ENCODE measurements around the gene DGKB. TPM values are rescaled to one million over a fixed set of nuclear protein-coding genes. Genes with fewer than 3 reads are reported as not detected.

DGKB gene
- total RNA-seq, 1 donor from 2014 or later, result 0.30 TPM

GRCh38 chr7:14380881-14381280, 521.7 kb downstream of the DGKB start:
- no peak for DNase-seq
- H3K4me1 ChIP-seq, result no peaks in the 10 kb centered on the region
- H3K4me3 ChIP-seq, result no peak overlapping the region
- no peaks in the 10 kb centered on the region for H3K27me3 ChIP-seq (ENCODE audit: low read depth)
- no peaks in the 10 kb centered on the region for H3K36me3 ChIP-seq
- intact Hi-C loops (cut with micrococcal nuclease), result no loop called here
- no peak for TF ChIP-seq CTCF (IDR thresholded peaks at IDR 0.05; ENCODE audit: borderline replicate concordance)
- H3K27ac ChIP-seq (replicated peaks), result no peak overlapping the region
- no peaks in the 10 kb centered on the region for H3K9me3 ChIP-seq (replicated peaks)

GRCh38 chr7:14377646-14378266, 524.8 kb downstream of the DGKB start:
- DNase-seq, result no peak
- Histone ChIP-seq H3K4me1 (no peaks in the 10 kb centered on the region), H3K9me3 (replicated peaks) (no peaks in the 10 kb centered on the region), H3K27me3 (ENCODE audit: low read depth) (no peaks in the 10 kb centered on the region), H3K27ac (replicated peaks) (peak overlapping the region; percentile 30), H3K4me3 (no peak overlapping the region), H3K36me3 (no peaks in the 10 kb centered on the region)
- intact Hi-C loops (cut with micrococcal nuclease), result no loop called here
- no peak for TF ChIP-seq CTCF (IDR thresholded peaks at IDR 0.05; ENCODE audit: borderline replicate concordance)

- Histone ChIP-seq H3K36me3 (no peaks in the 10 kb centered on the region), H3K4me1 (no peaks in the 10 kb centered on the region), H3K9me3 (replicated peaks) (no peaks in the 10 kb centered on the region), H3K27ac (replicated peaks) (no peak overlapping the region), H3K27me3 (ENCODE audit: low read depth) (no peaks in the 10 kb centered on the region), H3K4me3 (no peak overlapping the region)
- intact Hi-C loops (cut with micrococcal nuclease), result no loop called here
- no peak for TF ChIP-seq CTCF (IDR thresholded peaks at IDR 0.05; ENCODE audit: borderline replicate concordance)
- DNase-seq, result no peak
Observed at GRCh38 chr7:14376711-14377110, 525.8 kb downstream of the DGKB start.

GRCh38 chr7:14375998-14376397, 526.6 kb downstream of the DGKB start:
- intact Hi-C loops (cut with micrococcal nuclease), result no loop called here
- Histone ChIP-seq H3K36me3 (no peaks in the 10 kb centered on the region), H3K27ac (replicated peaks) (no peak overlapping the region), H3K27me3 (ENCODE audit: low read depth) (no peaks in the 10 kb centered on the region), H3K4me3 (no peak overlapping the region), H3K9me3 (replicated peaks) (no peaks in the 10 kb centered on the region), H3K4me1 (no peaks in the 10 kb centered on the region)
- no peak for DNase-seq
- no peak for TF ChIP-seq CTCF (IDR thresholded peaks at IDR 0.05; ENCODE audit: borderline replicate concordance)

- TF ChIP-seq CTCF (IDR thresholded peaks at IDR 0.05; ENCODE audit: borderline replicate concordance), result no peak
- Histone ChIP-seq H3K27ac (replicated peaks) (no peak overlapping the region), H3K27me3 (ENCODE audit: low read depth) (no peaks in the 10 kb centered on the region), H3K36me3 (no peaks in the 10 kb centered on the region), H3K4me1 (no peaks in the 10 kb centered on the region), H3K4me3 (no peak overlapping the region), H3K9me3 (replicated peaks) (peaks cover 10% of the 10 kb centered on the region)
- intact Hi-C loops (cut with micrococcal nuclease), result no loop called here
- no peak for DNase-seq
Observed at GRCh38 chr7:14374336-14374735, 528.2 kb downstream of the DGKB start.

Measured in left ventricle myocardium inferior (tissue), 1 donor.